Midbrain (tissue), 1 donor: ENCODE results near the gene OVAAL.

Source experiments
- DNase-seq: peaks from one replicate; lab custom pipeline; 2025; lab: John Stamatoyannopoulos, UW

Gene OVAAL

DNA sequence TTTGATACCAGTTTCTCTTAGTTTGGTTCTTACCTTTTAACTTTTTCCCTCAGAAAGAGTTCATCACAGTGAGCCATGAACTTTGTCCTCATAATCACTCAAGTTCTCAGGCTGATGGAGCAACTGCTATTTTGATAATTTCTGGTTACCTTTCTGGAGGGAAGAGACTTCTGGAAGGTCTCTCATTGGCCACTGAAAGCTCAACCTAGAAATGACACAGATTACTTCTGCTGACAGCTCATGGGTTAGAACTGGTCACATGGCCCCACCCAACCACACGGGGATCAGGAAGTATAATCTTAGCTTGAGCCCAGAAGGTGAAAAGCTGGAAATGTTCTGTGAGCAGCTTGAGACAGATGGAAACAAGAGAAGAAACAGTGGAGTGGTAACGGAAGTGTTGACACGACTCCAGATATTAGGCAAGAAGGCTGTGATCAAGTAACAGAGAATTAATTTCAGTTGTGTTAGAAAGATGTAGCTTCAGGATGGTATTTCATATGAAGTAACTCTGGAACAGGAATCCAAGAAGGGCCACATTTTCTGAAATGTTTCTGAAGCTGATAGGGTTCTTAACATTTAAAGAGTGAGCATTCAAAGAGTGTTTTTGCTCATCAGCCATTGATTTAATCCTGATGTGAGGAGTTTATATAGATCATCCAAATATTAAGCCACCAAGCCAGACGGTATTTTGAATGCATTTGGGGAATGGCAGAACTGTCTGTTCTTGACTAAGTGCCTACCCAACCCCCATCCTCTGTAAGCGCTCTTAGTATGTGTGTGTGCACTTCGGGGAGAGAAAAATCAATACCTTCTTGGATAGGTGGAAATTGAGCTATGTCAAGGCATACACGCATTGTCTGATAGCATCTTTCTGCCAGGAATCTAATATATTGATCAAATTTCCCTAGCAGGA lies 51.1 kb downstream of the OVAAL start:
- DNase-seq = no peak

DNA sequence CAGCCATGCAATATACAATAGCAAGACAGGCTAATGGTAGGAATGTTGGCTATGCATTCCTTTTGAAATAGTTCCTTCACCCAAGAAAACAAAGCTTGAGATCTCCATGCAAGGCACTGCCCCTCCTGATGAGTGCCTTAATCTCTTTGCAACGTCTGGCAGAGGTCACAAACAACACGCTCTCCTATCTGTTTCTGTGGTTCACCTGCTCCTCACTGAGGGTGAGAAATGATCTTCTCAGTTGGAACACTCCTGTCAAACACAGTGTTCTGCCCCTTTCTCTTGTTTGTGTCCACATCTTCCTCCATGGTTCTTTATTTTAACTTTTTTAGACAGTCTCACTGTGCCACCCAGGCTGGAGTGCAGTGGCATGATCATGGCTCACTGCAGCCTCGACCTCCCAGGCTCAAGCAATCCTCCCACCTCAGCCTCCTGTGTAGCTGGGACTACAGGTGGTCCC lies 51.8 kb downstream of the OVAAL start:
- DNase-seq = no peak

DNA sequence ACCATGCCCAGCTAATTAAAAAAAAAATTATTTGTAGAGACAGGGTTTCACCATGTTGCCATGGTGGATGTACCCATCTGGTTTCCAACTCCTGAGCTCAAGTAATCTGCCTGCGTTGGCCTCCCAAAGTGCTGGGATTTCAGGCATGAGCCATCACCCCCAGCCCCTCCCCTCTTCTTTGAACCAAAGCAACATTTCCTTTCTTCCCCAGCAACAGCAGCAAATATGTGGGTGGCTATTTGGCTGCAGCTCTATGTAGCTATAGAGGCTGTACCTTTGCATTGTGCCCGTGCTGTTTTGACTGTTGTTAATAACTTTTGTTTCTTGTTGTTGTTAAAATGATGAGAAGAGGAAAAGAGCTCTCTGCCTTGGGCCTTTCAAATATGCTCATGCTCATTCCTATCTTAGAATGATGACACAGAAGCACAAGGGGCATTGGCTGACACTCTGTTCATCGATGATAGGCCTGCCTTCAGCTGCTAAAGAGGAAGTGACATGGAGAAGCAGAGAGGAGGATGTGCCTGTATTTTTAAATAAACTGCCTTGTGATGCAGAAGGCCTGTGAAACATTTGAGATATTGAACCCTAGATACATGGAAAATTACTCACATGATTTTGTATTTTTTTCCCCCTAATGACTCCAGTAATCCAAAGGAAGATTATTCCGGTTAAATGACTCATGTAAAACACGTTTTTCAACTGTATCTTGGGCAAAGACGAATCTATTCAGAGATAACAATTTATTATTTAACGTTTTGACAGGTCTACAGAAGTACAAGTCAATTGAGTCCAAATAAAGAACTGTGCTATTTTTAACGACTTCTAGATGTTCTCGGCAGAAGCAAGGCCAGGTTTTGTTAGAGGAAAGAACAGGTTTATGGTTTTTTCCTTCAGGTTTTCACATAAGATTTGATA lies 52.5 kb downstream of the OVAAL start:
- peak; percentile 18 for DNase-seq

DNA sequence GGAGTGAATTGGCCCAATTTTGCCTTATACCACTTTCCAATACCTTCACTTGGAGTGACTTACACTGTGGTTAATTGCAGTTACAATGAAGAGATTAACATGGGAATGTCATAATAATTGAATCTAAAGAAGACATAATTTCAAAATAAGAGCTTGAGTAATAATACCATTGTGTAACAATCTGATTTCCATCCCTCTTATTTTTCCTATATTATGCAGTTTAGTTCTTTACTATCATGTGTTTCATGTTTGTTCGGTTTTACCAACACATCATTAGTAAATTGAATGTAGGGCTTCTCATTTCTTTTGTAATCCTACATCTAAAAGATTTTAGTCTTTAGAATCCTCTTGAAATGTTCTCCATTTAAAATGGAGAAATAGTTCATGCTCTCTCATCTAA lies 53.9 kb downstream of the OVAAL start:
- no peak for DNase-seq

DNA sequence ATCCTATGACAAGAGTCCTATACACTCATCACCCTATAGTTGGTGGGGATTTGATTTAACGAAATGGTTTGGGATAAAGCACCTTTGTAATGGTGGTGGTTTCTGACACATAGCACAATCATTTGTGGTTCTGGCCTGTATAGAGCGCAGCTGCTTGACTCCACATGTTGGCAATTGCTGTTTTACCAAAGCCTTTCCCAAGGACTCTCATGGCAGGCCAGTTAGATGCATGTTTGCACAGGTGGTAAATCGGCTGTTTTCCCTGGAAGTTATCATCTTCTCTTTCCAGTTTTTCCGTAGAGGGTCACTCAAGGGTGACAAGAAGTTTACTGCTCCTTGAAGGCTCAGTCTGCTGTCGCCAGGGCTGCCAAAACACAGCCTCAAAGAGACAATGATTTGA lies 56.0 kb downstream of the OVAAL start:
- no peak for DNase-seq

DNA sequence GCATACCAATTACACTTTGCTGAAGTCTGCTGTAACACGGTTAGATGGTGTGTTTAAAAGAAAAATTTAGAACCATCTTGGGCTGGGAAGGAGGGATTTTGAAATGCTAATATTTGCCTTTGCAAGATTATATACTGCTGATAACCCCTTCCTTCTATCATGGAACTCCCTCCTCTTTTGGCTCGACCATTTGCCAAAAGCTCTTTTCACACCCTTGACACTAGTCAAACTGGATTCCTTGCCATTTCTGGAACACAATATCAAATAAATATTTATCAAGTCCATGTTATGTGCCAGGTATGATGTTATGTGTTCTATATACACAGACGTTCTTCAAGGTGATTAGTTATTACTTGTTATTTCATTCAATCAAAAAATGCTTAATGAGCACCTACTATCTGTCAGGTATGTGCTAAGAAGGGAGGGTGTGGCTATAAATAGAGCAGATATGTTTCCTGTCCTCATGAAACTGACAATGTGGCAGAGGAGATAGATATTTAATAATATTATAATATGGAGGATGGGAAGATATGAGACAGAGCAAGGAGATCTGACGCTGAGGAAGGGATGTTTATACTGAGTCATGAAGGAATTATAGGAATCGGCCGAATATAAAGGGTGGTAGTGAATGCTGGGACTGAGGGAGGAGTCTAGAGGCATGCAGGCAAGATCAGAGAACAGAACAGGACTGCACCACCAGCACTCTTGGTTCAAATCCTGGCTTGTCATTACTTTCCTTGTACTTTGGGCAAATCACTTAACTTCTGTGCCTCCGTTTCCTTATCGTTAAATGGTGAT lies 56.9 kb downstream of the OVAAL start:
- DNase-seq = no peak
